Esophagus mucosa (tissue), 1 donor: ENCODE data around the gene FOXL1. TPM values are rescaled to one million over a fixed set of nuclear protein-coding genes. Genes with fewer than 3 reads are reported as not detected.

Experiments used
- ATAC-seq: fragments of 200-7000 bp; cut with Tn5 transposase; one replicate; pipeline ENCODE4 v1.9.1; 2020
- total RNA-seq: library from RNA; stranded (reverse); gene quantifications from one replicate; pipeline ENCODE4 v1.2.4, GENCODE V29; 2023
- donor health status: DM: yes; HTN: yes; CAD: no.

FOXL1 gene
- total RNA-seq, 1 donor from 2014 or later = 0.08 TPM

GRCh38 chr16:86549076-86549892 lies 29.1 kb upstream of the FOXL1 start:
- no peak for ATAC-seq

GRCh38 chr16:86549893-86550190 lies 28.5 kb upstream of the FOXL1 start:
- no peak for ATAC-seq

- ATAC-seq = no peak
Measured at GRCh38 chr16:86550281-86550680, 28.1 kb upstream of the FOXL1 start.

GRCh38 chr16:86553356-86553755 lies 25.0 kb upstream of the FOXL1 start:
- no peak for ATAC-seq

- no peak for ATAC-seq
Measured at GRCh38 chr16:86554599-86554916, 23.8 kb upstream of the FOXL1 start.

GRCh38 chr16:86554917-86555703 lies 23.2 kb upstream of the FOXL1 start, which contains the start of gene MTHFSD:
MTHFSD (minus strand) TSS chr16:86555235; CDS start chr16:86555184, 51 bp downstream.
- ATAC-seq = peak; percentile 98

- ATAC-seq = no peak
Measured at GRCh38 chr16:86555704-86556075, 22.7 kb upstream of the FOXL1 start.

GRCh38 chr16:86556576-86556975 lies 21.8 kb upstream of the FOXL1 start:
- ATAC-seq = no peak

- ATAC-seq = no peak
Measured at GRCh38 chr16:86557587-86557986, 20.8 kb upstream of the FOXL1 start.

GRCh38 chr16:86558355-86559193 lies 19.8 kb upstream of the FOXL1 start:
- no peak for ATAC-seq

GRCh38 chr16:86559802-86560305 lies 18.5 kb upstream of the FOXL1 start:
- ATAC-seq = no peak

GRCh38 chr16:86562356-86562755 lies 16.0 kb upstream of the FOXL1 start:
- ATAC-seq = no peak

GRCh38 chr16:86563469-86564345 lies 14.6 kb upstream of the FOXL1 start:
- ATAC-seq = peak; percentile 97

GRCh38 chr16:86565181-86565631 lies 13.1 kb upstream of the FOXL1 start:
- ATAC-seq = no peak

GRCh38 chr16:86565644-86566511 lies 12.5 kb upstream of the FOXL1 start:
- no peak for ATAC-seq

- ATAC-seq = no peak
Measured at GRCh38 chr16:86566601-86566965, 11.8 kb upstream of the FOXL1 start, which contains the start of gene FOXC2. FOXC2 (plus strand) TSS chr16:86566829; CDS start chr16:86567336, 507 bp downstream.

GRCh38 chr16:86566966-86567700 lies 11.2 kb upstream of the FOXL1 start:
- peak; percentile 8 for ATAC-seq

GRCh38 chr16:86567701-86568581 lies 10.4 kb upstream of the FOXL1 start:
- ATAC-seq = no peak
